ENCODE results near the gene CA6. TPM values are rescaled to one million over a fixed set of nuclear protein-coding genes. Genes with fewer than 3 reads are reported as not detected.
"Not testable (repeated sequence)": the region's sequence is repeated elsewhere in the genome, so short reads cannot be mapped to it uniquely, and the experiment has no call there.

The CA6 gene
- total RNA-seq, 2 donors from 2014 or later: not detected

DNA sequence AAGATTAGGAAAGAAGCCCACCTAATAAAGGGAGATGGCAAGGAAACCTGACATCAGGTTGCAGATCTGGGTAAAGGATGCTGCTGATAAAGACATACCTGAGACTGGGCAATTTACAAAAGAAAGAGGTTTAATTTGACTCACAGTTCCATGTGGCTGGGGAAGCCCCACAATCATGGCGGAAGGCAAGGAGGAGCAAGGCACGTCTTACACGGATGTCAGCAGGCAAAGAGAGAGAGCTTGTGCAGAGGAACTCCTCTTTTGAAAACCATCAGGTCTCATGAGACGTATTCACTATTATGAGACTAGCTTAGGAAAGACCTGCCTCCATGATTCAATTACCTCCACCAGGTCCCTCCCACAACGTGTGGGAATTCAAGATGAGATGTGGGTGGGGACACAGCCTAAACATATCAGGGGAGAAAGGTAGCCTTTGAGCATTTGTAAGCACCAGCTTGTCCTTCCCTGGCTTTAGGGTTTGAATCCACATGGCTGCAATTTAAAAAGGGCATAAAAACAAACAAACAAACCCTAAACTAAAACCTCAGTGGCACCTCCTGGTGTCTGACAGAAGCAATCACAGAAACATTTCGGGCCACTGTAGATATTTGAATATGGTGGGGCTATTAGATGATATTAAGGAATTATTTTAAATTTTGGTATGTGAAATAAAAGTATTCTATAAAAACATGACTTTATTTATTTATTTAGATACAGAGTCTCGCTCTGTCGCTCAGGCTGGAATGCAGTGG is 47.4 kb downstream of the CA6 start:
- ATAC-seq (no peak), DNase-seq (no peak)
- intact Hi-C loops (cut with DNase I): no loop called here

DNA sequence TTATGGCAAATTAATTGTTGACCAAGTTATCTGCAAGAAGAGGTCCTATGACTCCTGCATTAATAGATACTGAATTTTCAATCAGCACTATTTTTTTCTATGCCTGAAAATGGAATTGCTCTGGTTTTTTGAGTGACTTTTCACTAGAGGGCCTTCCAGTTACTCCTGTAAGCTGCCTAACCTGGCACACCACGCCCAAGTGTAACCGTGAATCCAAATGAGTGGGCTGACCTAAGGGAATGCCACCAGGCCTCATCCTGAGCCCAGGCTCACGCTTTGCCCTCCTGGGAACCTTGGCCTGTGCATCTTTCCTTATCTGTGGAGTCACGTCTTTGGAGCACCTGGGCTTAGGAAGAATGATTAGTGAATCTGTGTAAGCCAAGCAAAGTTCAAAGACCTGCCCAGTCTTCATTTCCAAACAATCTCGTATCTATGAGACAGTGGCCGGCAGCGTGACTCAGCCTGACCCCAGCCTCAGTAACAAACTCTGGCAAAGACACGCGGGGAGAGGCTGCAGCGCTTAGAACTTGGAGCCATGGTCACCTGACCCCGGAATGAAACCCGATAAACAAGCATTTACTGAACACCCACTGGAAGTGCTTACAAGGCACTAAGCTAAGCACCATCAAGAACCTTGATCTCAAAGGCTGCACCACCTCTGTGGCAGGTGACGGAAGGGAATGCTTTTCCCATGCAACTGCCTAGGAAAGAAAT is 48.5 kb downstream of the CA6 start:
- ATAC-seq: not testable (repeated sequence)

DNA sequence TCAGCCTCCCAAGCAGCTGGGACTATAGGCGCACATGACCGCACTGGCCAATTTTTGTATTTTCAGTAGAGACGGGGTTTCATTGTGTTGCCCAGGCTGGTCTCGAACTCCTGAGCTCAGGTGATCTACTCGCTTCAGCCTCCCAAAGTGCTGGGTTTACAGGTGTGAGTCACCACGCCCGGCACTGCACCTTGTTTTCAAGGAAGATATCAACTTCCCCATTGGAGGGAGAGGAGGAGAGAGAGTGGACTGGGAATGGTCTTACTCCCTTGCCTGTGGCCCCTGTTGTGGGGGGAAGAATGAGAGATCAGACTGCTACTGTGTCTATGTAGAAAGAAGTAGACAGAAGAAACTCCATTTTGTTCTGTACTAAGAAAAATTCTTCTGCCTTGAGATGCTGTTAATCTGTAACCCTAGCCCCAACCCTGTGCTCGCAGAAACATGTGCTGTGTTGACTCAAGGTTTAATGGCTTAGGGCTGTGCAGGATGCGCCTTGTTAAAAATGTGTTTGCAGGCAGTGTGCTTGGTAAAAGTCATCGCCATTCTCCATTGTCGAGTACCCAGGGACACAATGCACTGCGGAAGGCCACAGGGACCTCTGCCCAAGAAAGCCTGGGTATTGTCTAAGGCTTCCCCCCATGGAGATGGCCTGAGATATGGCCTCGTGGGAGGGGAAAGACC is 56.0 kb downstream of the CA6 start:
- DNase-seq; intact Hi-C loops (cut with DNase I); ATAC-seq: not testable (repeated sequence)

More for the DNA sequence above, 48.5 kb downstream of the CA6 start:
- intact Hi-C loops (cut with DNase I); DNase-seq: not testable (repeated sequence)

DNA sequence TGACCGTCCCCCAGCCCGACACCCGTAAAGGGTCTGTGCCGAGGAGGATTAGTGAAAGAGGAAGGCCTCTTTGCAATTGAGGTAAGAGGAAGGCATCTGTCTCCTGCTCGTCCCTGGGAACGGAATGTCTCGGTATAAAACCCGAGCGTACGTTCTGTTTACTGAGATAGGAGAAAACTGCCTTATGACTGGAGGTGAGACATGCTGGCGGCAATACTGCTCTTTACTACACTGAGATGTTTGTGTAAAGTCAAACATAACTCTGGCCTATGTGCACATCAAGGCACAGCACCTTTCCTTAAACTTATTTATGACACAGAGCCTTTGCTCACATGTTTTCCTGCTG is 56.5 kb downstream of the CA6 start:
- DNase-seq; ATAC-seq; intact Hi-C loops (cut with DNase I): not testable (repeated sequence)

DNA sequence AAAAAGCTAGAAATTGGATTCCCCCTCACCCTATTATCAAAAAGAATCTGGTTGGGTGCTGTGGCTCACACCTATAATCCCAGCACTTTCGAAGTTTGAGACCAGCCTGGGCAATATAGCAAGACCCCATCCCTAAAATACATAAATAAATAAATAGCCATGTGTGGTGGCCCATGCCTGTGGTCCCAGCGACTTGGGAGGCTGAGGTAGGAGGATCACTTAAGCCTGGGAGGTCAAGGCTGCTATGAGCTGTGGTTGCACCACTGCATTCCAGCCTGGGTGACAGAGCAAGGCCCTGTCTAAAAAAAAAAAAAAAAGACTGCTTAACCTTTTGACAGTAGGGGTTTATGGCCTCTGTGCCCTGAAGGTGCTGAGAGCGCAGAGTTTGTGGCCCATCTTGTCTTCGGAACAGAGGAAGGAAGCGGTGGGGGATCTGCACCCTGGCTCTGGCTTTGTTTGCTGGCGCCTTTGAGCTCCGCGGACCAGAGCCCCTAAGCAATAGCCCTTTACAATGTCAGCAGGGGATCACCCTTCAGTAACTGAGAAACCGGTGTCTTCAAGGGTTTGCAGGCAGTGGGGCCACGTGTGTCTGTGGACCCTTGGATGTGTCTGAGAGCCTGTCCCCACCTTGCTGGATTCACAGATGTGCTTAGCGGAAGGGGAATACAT is 58.5 kb downstream of the CA6 start:
- intact Hi-C loops (cut with DNase I): no loop called here
- no peak for DNase-seq
- no peak for ATAC-seq

DNA sequence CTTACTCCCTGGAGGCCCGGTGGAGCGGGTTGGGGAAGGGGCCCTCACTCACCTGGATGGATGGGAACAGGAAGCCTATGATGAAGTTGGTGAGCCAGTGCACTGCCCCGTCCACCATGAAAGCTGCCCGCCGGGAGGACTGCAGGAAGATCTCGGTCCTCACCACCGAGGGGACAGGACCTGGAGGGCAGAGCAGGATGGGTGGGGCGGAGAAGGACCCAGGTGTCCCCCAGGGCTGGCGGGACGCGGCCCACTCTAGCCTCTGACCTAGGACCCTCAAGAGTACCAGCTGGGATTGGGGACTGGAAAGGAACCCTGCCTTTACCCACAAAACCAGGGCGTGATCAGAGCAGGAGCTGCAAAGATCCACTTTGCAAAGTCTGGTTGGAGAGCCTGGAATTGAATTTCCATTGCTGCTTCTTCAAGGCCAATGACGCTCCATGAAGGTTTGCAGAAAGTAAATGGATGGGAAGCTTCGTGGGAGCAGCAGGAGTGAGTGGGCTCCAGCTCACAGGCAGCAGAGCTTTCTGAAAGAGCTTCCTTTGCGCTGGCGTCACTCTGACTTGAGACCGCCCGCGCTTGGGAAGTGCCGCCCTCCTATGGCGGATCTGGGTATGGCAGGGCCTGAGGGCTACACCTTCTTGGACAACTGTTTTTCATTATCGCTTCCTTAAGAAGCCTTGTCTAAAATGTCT is 59.2 kb downstream of the CA6 start:
- peak; percentile 84 for DNase-seq
- peak; percentile 78 to 80 for ATAC-seq
- intact Hi-C loops (cut with DNase I): loop anchor here in 1 of 2 donors (5.0 kb wide), 2 partner anchors 88 to 97 kb away; no protein-coding TSS in a partner anchor

DNA sequence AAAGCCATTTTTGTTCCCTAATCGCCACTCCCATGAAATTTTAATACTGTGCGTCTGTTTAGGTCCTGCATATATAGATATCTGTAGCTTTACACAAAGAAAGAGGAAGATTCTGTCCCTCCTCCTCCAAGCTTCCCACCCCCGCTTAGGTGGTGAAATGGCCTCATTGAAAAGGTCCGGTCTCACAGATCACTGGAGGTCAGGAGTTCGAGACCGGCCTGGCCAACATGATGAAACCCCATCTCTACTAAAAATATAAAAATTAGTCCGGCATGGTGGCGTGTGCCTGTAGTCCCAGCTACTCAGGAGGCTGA is 59.7 kb downstream of the CA6 start:
- DNase-seq (no peak), ATAC-seq (no peak)
- intact Hi-C loops (cut with DNase I): loop anchor here in 1 of 2 donors (5.0 kb wide), 2 partner anchors 88 to 97 kb away; no protein-coding TSS in a partner anchor

DNA sequence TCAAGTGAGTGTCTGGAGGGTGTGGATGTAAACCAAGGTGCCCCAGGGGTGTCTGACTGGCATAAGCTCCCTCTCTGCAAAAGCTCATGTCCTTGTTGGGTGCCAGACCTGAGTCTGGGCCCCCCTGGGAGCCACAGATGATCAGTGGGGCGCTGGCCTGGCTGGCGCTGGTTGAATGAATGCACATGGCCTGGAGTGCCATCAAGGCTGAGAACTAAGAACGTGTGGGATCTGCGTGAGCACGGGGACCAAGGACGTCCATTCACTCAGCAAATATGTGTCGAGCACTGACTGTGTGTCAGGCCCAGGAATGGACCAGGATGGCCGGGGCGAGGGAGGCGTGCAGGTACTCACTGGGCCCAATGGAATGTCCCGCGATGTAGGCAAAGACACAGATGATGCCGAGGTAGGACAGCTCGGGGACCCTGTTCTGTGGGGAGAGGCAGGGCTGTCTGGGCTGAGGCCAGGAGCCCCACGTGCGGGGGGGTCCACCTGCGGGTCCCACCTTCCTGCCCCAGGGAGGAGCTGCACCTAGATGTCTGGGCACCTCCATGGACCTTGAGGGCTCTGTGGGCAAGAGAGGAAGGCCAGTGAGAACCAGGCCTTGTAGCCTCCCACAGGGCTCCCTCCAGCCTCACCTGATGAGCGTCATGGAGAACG is 61.4 kb downstream of the CA6 start:
- ATAC-seq (no peak), DNase-seq (no peak)
- intact Hi-C loops (cut with DNase I): loop anchor here in 1 of 2 donors (5.0 kb wide), 2 partner anchors 90 to 95 kb away; no protein-coding TSS in a partner anchor

DNA sequence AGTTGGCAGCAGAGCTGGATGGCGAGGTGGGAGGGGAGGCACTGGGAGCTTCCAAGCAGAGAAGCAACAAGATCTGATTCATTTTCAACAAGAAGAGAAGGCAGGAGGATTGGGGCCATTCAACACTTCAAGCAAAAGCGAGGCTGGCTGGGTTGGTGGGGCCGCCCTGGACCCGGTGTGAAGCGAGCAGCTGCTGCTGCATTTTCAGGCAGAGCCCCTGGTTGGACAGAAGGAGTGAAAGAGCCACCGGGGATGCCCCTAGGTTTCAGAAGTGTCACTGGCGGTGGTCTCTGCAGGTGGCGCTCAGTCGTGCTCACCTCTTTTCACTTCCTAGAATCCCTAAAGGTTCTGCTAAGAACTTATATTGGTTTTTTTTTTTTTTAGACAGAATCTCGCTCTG is 62.6 kb downstream of the CA6 start:
- no peak for DNase-seq
- ATAC-seq: no peak
- intact Hi-C loops (cut with DNase I): loop anchor here in 1 of 2 donors (5.0 kb wide), 2 partner anchors 91 to 94 kb away; no protein-coding TSS in a partner anchor

DNA sequence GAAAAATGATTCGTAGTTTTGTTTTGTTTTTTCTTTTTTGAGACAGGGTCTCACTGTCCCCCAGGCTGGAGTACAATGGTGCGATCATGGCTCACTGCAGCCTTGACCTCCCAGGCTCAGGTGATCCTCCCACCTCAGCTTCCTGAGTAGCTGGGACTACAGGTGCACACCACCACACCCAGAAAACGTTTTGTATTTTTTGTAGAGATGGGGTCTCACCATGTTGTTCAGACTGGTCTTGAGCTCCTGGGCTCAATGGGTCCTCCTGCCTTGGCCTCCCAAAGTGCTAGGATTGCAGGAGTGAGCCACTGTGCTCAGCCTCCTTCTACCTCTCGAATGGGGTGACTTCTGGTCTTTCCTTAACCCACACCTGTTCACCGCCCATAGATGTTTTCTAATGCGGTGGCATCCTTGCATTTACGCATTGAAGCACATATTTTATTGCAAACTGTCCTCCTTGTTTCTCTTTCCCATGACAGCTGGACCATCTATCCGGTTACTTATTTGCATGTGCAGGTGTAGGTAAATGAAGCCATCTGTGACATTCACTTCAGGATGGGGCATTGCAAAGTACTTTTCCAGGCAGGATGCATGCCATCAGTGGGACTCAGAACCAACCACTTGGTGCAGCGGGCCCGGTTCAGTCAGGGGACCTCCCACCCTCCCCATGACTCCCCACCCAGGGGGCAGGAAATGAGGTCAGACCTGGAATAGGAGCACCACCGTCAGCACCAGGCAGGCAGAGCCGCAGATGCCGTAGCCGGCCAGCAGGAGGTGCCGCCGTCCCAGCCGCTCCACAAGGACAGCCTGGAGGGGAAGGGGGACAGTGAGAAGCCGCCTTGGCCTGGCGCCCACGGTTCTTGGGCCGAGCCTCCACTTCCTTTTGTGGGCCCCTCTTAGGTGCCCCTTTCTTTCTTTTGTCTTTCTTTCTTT is 64.0 kb downstream of the CA6 start:
- DNase-seq: peak; percentile 37
- peak in 1 of 2 donors; percentile 28 for ATAC-seq
- intact Hi-C loops (cut with DNase I): loop anchor here in 1 of 2 donors (5.0 kb wide), 2 partner anchors 92 to 93 kb away; no protein-coding TSS in a partner anchor

DNA sequence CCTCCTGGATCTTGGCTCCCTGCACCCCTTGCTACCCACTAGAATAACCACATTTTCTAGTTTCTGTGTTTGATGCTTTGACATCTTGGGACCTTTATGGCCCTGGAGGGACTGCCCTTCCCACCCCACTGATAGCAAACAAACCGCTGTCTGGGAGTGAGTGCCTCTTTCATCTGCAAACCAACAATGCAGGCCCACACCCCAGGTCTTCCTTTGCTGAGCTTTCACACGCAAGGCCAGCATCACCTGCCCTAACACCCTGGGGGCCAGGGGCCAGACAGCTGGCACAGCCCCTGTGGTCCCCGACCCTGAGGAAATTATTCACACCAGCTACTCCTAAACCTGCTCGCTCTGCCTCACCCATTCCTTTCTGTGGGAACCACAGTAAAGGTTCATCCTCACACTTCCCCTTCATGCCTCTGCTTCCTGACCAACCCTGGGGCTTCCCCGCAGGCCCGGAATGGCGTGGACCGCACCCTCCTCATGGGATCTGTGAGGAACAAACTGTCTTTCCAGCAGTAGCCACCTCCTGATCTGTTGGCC is 65.2 kb downstream of the CA6 start:
- DNase-seq (no peak), ATAC-seq (peak in 1 of 2 donors; percentile 52)
- intact Hi-C loops (cut with DNase I): no loop called here

DNA sequence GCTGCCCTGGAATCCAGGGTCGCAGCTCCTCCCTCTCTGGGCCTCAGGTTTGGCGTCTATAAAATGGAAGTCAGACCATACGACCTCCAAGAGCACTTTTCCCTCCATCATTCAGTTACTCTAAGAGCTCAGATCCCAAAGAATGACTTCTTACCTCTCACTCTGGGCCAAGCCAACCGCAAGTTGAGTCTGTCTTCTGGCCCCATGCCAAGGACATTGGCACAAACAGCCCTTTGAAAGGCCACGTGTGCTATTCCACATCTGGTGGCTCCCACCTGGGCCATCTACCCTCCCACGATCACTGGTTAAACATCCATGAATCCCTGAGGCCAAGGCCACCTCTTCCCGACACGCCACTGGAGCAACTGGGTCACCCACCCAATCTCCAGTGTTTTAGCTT is 68.2 kb downstream of the CA6 start:
- DNase-seq (no peak), ATAC-seq (no peak)
- intact Hi-C loops (cut with DNase I): no loop called here

DNA sequence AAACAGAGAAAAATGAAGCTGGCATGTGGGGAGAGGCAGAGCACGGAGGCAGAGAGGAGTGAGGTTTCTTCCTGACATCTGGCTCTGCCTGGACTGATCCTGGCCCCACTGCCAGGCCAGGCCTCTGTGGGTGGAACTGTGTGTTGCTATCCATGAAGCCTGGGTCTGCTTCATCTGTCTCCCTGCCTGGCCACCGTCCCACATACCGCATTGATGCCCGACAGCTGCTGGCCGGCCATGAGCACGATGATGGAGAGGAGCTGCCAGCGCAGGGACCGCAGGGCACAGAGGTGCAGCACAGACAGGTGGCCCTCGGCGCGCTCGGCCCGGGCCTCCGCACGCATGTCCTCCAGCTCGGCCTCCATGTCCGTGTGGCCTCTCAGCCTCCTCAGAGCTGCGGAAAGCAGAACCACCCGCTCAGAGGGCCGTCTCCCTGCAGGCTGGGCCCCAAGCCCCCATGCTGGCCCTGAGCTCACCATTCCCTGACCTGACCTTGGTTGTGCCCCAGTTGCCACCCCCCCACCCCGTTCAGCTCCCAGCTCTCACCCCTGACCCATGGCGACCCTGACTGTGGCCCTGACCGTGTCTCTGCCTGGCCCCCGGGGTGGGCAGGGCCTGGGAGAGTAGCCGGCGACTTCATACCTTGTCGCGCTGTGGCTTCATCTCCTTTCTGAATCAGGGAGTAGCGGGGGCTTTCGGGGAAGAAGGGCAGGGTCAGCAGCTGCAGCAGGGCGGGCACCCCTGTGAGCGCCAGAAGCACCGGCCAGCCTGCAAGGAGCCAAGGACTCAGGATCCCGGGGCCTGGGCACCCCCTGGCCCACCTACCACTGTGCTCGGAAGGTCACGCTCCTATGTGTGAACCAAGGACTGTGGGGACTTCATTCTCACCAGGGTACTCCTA is 69.1 kb downstream of the CA6 start:
- intact Hi-C loops (cut with DNase I): no loop called here
- no peak for DNase-seq
- ATAC-seq: no peak

DNA sequence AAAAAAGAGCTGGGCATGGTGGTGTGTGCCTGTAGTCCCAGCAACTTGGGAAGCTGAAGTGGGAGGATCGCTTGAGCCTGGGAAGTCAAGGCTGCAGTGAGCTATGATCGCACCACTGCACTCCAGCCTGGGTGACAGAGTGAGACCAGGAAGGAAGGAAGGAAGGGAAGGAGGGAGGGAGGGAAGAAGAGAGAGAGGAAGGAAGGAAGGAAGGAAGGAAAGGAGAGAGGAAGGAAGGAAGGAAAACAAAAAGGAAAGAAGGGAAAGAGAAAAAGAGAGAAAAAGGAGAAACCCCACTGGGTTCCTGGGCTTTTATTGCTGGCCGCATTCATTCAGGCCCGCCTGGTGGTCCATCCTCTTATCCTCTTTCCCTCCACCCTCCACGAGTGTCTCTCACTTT is 70.8 kb downstream of the CA6 start:
- DNase-seq (no peak), ATAC-seq (no peak)
- intact Hi-C loops (cut with DNase I): no loop called here

DNA sequence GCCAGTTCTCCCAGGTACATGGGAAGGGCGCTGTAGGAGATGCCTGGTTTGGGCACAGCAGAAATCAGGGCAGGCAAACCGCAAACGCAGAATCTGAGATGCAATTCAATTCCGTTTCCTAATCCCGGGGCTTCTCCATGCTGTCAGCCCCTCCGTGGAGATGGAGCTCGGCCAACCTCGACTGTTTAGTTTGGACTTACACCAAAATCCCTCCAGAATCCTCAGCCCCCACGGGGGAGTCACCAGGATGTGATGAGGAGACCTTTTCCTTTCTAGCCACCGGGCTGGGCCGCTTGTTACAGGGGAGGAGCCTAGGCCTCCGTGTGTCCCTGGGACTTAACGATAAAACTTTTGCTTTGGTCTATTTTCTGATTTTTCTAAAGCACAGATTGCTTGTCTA is 72.7 kb downstream of the CA6 start:
- DNase-seq (peak; percentile 43), ATAC-seq (no peak)
- intact Hi-C loops (cut with DNase I): no loop called here

DNA sequence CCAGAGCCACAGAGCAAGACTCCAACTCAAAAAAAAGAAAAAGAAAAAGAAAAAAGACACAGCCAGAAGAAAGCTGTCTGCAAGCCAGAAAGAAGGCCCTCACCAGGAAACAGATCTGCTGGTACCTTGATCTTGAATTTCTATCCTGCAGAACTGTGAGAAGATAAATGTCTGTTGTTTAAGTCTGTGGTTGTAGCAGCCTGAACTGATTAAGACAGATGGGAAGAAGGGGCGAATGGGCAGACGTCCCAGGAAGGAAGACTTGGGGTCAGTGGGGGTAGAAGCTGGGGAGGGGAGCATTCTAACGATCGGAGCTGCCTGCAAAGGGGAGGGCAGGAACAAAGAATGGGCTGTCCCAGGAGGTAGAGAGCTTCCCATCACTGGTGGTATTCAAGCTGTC is 74.2 kb downstream of the CA6 start:
- ATAC-seq (no peak), DNase-seq (no peak)
- intact Hi-C loops (cut with DNase I): no loop called here

Data from left cardiac atrium (tissue), 4 donors.